Activated CD4-positive, alpha-beta T cell treated with anti-CD3 and anti-CD28 coated beads, Interleukin-2, Interleukin-6, amounts not matched to agents 100 ng/mL and 50 ng/mL, durations not matched to agents 16 hours and 8 hours (primary cell): ENCODE measurements around the gene JARID2.

Source experiments
- DNase-seq: peaks from one replicate; pipeline ENCODE4 v3.0.0-alpha.2; 2020

JARID2 gene

DNA sequence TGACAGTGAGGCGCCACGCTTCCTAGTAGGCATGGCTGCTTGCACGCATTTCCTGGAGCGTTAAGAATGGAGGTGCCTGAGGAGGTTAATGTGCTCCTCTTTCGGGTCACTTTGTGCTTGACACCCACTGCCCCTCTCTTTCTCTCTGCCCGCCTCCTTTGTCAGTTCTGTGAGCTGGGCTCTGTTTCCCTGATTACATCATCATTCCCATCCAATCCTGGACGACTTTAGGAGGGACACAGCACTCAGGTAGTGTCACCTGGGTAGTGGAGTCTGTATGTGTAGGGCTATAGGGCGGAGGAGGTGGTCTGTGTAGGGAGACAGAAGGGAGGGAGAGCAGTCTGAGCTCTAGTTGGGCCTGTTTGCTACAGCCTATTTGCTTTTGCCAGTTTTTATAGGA is 136.8 kb downstream of the JARID2 start:
- DNase-seq = no peak

DNA sequence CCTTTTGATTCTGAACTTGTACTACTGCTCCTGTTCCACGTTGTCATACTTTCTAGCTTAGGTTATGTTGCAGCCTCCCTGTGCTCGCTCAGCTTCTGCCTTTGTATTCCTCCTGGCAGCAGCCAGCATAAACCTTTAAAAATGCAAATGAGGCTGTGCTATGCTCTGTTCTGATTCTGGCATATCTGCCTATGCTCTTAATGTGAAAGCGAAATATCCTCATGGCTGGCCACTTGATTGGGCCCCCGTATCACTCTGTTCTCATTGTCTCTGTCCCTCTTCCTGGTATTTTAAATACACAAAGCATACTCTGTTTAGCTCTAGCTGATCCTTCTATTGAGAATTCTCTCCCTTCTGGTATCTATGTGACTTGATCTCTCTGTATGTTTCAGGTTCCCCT is 139.0 kb downstream of the JARID2 start:
- DNase-seq = no peak

GRCh38 chr6:15385521-15385920 is 139.7 kb downstream of the JARID2 start:
- DNase-seq = no peak

DNA sequence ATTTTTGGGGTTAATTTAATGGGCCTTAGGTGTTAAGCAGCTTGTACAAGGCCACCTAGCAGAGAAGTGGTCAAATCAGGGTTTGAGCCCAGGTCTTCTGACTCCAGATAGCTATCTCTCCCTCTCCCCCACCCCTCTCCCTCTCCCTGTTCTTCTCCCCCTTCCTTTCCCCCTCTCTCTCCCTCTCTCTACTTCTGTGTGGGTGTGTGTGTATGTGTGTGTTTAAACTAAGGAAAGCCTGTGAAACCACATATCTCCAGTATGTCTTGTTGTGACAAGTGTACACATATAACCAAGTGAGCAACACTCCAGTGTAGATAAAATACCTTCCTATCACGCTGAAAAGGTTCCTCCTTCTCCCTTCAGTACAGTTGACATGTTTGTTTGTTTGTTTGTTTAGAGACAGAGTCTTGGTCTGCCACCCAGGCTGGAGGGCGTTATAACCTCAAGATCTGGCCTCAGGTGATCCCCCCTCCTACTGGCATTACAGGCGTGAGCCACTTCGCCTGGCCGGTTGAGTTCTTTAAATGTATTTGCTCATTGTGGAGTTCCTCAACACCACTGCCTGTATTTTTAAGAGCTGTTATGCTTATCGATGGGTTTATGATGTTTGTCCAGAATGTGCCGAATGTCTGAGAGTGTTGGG is 140.4 kb downstream of the JARID2 start:
- DNase-seq = no peak

DNA sequence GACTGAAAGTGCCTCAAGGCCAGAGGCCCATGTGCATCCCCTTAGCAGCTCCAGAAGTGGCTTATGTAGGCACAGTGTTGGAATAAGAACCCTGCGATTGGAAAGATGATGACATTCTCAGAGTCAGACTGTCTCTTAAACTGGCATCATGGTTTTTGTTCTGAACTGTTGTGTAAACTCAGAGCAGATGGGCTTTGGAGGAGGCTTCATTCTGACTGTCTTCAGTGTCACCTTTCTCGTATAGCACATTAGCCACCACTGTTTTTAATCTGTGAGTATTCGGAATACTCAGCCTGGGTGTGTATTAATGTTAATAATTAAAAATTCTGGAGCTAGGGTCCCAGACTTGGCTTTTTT is 140.9 kb downstream of the JARID2 start:
- peak; percentile 38 for DNase-seq

GRCh38 chr6:15387118-15387517 is 141.2 kb downstream of the JARID2 start:
- peak; percentile 78 for DNase-seq

- DNase-seq = no peak
Observed at GRCh38 chr6:15389084-15389764, 143.4 kb downstream of the JARID2 start.

DNA sequence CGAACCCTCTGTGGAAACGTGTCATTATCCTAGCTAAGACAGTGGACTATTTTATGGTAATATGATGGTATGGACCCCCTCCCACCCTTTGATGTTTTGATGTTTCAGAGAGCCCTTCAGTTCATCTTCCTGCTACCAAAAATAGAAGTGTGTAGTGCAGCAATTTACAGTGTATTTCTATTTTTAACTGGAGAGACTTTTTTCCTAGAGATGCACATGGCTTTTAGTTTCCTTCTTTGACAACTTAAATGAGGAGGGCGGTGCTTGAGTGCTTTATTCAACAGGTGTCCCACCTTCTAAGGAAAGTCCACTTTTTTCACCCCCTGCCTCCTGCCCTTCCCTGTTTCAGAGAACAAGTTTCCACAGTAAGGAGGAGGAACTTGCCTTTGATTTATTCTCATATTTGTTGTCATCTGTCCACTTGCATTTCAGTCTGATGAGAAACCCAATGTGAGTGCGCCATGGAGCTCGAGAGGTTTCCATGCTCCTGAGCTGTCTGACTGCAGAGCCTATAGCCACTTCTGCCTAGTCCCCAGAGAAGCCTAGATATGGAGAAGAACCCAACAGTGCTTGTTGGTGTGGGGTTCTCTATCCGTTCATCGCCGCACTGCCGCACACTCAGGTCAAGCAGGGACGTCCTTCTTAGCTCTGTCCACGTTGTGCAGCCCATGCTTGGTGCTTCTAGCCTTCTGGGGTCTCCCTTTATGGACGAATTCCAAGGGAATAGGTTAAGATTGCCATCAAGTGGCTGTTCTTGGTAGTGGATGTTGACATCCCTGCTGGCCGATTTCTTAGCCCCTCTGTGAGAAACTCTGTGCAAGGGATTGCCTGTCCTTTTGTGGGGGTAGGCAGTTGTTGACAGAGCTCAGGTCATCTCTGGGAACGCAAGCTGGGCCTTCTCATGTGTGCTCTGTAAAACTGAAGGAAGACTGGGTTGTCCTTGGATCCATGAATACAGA is 144.2 kb downstream of the JARID2 start:
- DNase-seq = peak; percentile 32

GRCh38 chr6:15391500-15391899 is 145.6 kb downstream of the JARID2 start:
- no peak for DNase-seq

DNA sequence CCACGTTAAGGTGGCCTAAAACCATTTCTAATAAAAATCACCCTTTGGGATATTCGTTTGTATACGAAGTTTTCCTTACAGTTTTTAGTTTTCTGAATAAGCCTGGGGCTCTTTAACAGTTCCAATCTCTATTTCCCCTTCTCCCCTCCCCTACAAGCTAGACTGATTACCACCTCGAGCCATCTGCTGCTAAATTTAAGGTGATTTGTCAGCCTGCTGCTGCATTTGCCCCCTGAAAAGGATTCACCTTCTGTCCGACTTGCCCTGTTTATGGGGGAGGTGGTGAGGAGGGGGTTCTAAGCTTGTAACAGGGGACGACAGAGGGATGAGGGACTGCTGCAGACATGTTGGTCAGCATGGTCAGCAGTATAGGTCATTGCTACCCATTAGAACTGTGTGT is 146.3 kb downstream of the JARID2 start:
- no peak for DNase-seq

DNA sequence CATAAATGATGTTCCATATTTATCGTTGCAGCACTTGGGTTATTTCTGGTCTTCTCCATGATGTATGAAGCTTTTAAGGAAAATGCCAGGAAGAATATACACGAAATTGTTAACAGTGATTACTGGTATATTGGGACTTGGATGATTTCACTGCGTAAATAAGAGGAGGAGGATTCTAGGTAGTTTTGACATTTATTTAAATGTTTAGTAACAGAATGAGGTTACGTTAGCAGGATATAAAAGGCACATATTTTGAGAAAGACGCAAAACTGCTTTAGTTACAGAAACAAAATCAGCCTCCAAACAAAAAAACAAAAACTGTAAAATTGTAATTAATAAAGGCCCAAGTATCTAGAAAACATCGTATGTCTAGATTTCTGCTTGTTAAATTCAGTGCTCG is 147.7 kb downstream of the JARID2 start:
- no peak for DNase-seq

GRCh38 chr6:15395087-15395486 is 149.2 kb downstream of the JARID2 start:
- DNase-seq = peak; percentile 61

DNA sequence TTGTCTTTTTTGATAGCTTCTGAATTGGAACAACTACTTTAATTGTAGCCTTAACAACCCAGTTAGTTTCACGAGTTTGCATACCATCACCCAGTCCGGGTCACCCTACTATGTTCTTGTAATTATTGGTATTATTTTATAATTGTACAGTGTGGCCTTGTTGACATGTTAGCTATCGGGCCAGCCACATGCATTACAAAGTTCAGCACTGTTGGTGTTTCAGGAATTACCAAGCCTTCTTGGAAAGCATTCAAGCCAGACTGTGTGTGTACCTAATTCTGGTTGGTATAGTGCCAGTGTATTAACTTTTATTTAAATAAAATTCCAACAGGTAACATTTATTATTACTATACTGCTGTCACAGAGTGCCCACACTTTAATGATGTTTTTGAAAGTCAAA is 150.9 kb downstream of the JARID2 start:
- DNase-seq = no peak

- peak; percentile 63 for DNase-seq
Observed at GRCh38 chr6:15398633-15399275, 152.9 kb downstream of the JARID2 start.

DNA sequence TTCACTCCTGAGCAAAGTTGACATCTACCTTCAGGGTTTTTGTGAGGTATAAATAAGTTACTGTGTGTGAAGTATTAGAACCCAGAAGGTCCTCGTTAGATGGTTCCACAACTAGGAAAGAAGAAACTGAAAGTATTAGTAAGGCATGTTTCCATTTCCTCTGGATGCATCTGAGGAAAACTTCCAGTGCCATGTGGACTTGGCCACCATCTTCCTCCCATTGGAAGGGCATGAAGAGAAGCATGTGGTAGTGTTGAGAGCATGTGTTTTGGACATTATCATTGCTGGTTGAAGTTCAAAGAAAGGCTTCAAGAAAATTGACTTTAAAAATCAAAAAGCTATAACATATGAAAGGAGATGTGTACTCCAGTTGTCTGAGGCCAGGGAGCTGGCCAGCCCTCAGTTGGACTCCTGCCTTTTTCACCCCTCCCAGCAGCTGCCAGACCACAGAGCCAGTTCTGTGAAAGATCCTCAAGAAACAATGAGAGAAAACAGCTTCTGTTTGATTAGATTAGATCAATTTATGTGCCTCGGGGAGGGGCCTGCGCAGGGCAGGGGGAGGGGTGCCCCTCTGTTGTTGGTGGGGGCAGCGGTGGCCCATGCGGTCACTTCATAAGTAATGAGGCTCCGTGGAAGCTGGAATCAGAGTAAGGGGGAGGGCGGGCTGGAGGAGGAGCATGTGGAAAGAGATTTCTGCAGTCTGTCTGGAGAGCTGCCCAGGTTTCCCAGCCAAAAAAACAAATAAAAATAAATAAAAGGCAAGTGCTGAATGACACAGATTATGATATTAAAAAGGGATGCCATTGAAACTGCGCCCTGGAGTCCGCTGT is 154.0 kb downstream of the JARID2 start:
- DNase-seq = no peak

DNA sequence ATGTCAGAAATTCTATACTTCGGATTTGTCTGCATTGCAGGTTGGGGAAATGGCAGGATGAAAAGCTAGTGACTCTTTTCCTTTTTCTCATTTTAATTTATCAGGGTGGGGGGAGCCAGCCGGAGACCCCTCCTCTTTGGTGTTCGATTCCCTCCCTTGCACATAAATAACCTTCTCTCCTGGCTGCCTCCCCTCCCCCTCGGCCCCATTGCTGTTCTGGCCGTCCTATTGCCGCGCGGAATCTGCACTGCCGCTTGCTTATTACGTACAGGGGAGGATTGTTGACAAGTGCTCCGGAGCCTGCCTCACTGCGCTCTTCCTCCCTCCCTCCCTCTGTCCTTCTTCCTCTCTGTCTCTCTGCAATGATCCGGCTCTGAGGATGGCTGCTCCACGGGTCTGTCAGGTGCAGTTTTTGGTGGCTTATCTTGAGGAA is 154.7 kb downstream of the JARID2 start:
- peak; percentile 52 for DNase-seq

DNA sequence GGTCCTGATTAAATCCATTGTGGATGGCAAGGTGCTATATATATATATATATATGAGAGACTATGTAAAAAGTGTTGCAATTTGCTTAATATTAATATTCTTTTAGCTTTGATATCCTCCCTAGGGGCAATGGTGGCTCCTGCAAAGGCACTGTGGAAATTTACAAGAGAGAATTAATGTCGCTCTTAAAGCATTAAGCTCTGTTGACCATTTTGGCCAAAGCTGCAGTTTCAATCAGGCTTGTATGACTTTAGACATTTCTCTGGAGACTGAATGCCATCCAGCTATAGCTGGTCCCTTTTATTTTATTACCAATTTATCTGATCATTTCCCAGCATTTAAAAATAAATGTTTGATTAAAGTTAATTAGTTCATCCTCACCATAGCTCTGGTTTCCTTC is 155.3 kb downstream of the JARID2 start:
- no peak for DNase-seq

- DNase-seq = no peak
Observed at GRCh38 chr6:15401769-15402250, 155.9 kb downstream of the JARID2 start.

DNA sequence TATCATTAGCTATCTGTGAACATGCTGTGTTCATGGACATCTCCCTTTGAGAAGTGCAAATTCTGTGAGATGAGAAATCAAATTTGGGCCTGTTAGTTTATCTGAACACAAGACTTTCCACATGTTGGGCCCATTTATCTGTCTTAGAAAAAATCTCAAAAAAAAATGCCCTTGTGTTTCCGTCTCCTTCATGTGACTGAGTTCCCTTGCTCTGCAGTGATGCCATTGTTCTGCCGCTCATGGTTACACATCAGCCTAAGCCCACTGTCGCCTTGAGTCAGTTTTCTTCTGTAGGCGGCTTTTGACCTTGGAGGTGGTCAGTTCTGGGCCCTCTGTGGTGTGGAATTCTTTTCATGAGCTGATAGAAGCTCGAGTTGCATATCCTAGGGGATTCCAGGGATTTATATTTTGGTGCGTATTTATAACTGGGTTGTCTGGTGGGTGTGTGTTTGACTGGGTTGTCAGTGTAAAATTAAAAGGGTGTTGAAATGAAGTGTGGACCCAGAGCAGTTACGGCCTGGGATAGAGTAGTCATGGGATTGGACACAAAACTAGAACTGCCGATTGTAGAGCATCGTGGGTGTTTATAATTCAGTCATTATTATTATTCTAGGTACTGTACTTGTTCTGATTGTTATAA is 156.7 kb downstream of the JARID2 start:
- no peak for DNase-seq

DNA sequence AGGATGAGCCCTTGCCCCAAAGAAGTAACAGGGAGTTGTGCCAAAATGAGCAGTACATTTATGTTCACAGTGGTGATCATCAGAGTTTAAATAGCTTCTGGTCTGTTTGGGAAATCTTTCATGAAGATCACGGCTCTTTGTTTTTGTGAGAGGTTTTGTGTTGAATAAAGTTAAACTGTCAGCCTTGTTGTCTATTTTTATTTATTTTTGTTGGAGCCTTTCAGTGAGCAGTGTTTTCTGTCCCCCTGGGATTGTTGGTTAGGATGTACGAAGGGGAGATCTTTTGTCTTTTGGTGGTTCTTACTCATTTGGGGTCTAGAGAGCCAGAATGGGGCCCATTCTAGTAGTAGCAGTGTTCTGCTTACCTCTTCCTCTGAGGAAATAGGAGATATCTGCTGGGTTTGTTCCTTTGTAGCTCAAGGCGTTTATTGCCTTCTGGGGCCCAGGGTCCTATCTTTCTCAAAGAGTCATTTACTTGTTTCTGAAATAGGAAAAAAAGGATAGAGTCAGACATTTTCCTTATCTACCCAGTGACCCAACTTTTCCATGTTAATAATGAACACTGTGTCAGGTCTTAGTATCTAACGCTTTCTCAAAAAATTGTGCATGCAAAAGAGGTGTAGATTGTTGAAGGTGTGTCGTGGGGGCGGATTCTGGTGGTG is 157.4 kb downstream of the JARID2 start:
- no peak for DNase-seq

DNA sequence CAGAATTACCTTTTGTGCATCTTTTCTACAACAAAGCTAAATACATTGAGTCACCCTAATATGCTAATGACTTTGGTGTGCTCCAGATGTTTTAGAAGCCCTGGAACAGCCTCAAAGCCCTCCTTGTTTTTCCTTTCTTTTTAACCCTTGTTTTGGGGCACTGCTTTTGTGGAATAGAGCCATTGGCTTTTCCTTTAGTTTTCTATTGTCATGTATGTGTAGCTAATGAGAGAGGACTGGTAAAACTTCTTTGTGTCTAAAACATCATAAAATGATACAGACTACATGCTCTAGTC is 158.8 kb downstream of the JARID2 start:
- no peak for DNase-seq
